OCI-LY7 (cell line): Measurements from ENCODE around the gene GRK5.

Source experiments
- CTCF ChIP-seq: fragments of 200-600 bp; sonication (generic); conservative IDR thresholded peaks from 2 replicates; pipeline ENCODE4 v1.5.1; 2014; ENCODE audit warnings: mild to moderate bottlenecking, antibody characterized with exemption, low read length, moderate library complexity, mixed read lengths
- EZH2phosphoT487 ChIP-seq: fragments of 200-600 bp; sonication (generic); IDR thresholded peaks from 2 replicates; pipeline ENCODE4 v1.6.1; 2018; ENCODE audit warnings: low read depth, borderline replicate concordance, mild to moderate bottlenecking, mixed run types, antibody characterized with exemption, low read length, moderate library complexity, mixed read lengths

- TF ChIP-seq CTCF (no peak), EZH2phosphoT487 (no peak)
These were observed 77.3 kb downstream of the GRK5 start for GRCh38 chr10:119284679-119285096.
